ENCODE data around the gene STX3. TPM values are rescaled to one million over a fixed set of nuclear protein-coding genes. Genes with fewer than 3 reads are reported as not detected.

Gene STX3
- total and polyA plus RNA-seq, 2 of the 13 experiments (the other 11 are each of a cell fraction or from before 2014, with no cell fraction given): 16.5 to 24.0 TPM

GRCh38 chr11:59765068-59765735 is 10.0 kb downstream of the STX3 start (continued):
- TF ChIP-seq ZNF609 (CRISPR knock-in tag; IDR thresholded peaks at IDR 0.05; ENCODE audit: borderline replicate concordance): no peak
- no peak for TF ChIP-seq HNF1B (CRISPR knock-in tag; IDR thresholded peaks at IDR 0.05)
- no peak for TF ChIP-seq ZNF75D (CRISPR knock-in tag; IDR thresholded peaks at IDR 0.05; ENCODE audit: borderline replicate concordance)
- TF ChIP-seq SNAPC5 (CRISPR knock-in tag; IDR thresholded peaks at IDR 0.05; ENCODE audit: borderline replicate concordance): no peak
- no peak for TF ChIP-seq ATRX (CRISPR knock-in tag; IDR thresholded peaks at IDR 0.05; ENCODE audit: borderline replicate concordance)
- TF ChIP-seq SMYD3 (CRISPR knock-in tag; IDR thresholded peaks at IDR 0.05): no peak
- no peak for TF ChIP-seq RXRA (CRISPR knock-in tag; IDR thresholded peaks at IDR 0.05)
